ENCODE results near the gene OBSL1.

The OBSL1 gene

GRCh38 chr2:219514836-219515235, 56.5 kb downstream of the OBSL1 start:
- no peak for DNase-seq (ENCODE audit: low read depth, low spot score)

- no peak for DNase-seq (ENCODE audit: low read depth, low spot score)
Observed at GRCh38 chr2:219514196-219514761, 57.1 kb downstream of the OBSL1 start, which contains the start of gene ASIC4. Gene ASIC4 (plus strand): TSS chr2:219514482. CDS start chr2:219514725, 243 bp downstream.

- no peak for DNase-seq (ENCODE audit: low read depth, low spot score)
Observed at GRCh38 chr2:219513787-219514186, 57.6 kb downstream of the OBSL1 start.

- DNase-seq (ENCODE audit: low read depth, low spot score) = no peak
Observed at GRCh38 chr2:219512524-219513216, 58.7 kb downstream of the OBSL1 start.

GRCh38 chr2:219511547-219512325, 59.6 kb downstream of the OBSL1 start:
- no peak for DNase-seq (ENCODE audit: low read depth, low spot score)

GRCh38 chr2:219510512-219511135, 60.7 kb downstream of the OBSL1 start:
- no peak for DNase-seq (ENCODE audit: low read depth, low spot score)

GRCh38 chr2:219509780-219510511, 61.4 kb downstream of the OBSL1 start:
- DNase-seq (ENCODE audit: low read depth, low spot score) = no peak

- DNase-seq (ENCODE audit: low read depth, low spot score) = no peak
Observed at GRCh38 chr2:219508971-219509779, 62.2 kb downstream of the OBSL1 start.

- DNase-seq (ENCODE audit: low read depth, low spot score) = no peak
Observed at GRCh38 chr2:219508444-219508734, 63.0 kb downstream of the OBSL1 start.

GRCh38 chr2:219507581-219508443, 63.5 kb downstream of the OBSL1 start:
- no peak for DNase-seq (ENCODE audit: low read depth, low spot score)

GRCh38 chr2:219506802-219507526, 64.4 kb downstream of the OBSL1 start:
- no peak for DNase-seq (ENCODE audit: low read depth, low spot score)

GRCh38 chr2:219506153-219506801, 65.1 kb downstream of the OBSL1 start:
- DNase-seq (ENCODE audit: low read depth, low spot score) = no peak

GRCh38 chr2:219505585-219505984, 65.8 kb downstream of the OBSL1 start:
- no peak for DNase-seq (ENCODE audit: low read depth, low spot score)

GRCh38 chr2:219502618-219503017, 68.7 kb downstream of the OBSL1 start:
- DNase-seq (ENCODE audit: low read depth, low spot score) = no peak

- no peak for DNase-seq (ENCODE audit: low read depth, low spot score)
Observed at GRCh38 chr2:219501849-219502248, 69.5 kb downstream of the OBSL1 start.

Measured in activated naive CD8-positive, alpha-beta T cell treated with anti-CD3 and anti-CD28 coated beads, Interleukin-2, amount 50 U/mL, for 16 hours (primary cell).